Muscle layer of duodenum (tissue), 2 donors: ENCODE results near the gene DIAPH2.

ENCODE experiments used
- H3K27ac ChIP-seq: one replicate; pipeline ENCODE4 v1.7.0; 2013; ENCODE audit warnings: mild to moderate bottlenecking, low read length
- H3K27me3 ChIP-seq: one replicate; pipeline ENCODE4 v1.7.0; 2013; ENCODE audit warnings: low read depth, mild to moderate bottlenecking, control low read depth, low read length
- H3K36me3 ChIP-seq, 2 donors: one replicate each; pipeline ENCODE4 v1.7.0; 2013; ENCODE audit warnings: low read length in 2 of 2, control low read depth in 1 of 2, mild to moderate bottlenecking in 1 of 2; ENCODE audit not compliant: insufficient read depth in 2 of 2, control insufficient read depth in 1 of 2
- H3K4me1 ChIP-seq, 2 donors: one replicate each; pipeline ENCODE4 v1.7.0; 2013; ENCODE audit warnings: low read length in 2 of 2, mild to moderate bottlenecking in 2 of 2, control low read depth in 1 of 2, moderate library complexity in 1 of 2; ENCODE audit not compliant: insufficient read depth in 2 of 2, control insufficient read depth in 1 of 2
- H3K4me3 ChIP-seq, 2 donors: one replicate each; pipeline ENCODE4 v1.7.0; 2013; ENCODE audit warnings: low read length in 2 of 2, low read depth in 1 of 2, mild to moderate bottlenecking in 1 of 2
- H3K9me3 ChIP-seq, 2 donors: one replicate each; pipeline ENCODE4 v1.7.0; 2013; ENCODE audit warnings: low read length in 2 of 2, control low read depth in 1 of 2, mild to moderate bottlenecking in 1 of 2; ENCODE audit not compliant: control insufficient read depth in 1 of 2
- donor health status: healthy.

Gene DIAPH2

DNA sequence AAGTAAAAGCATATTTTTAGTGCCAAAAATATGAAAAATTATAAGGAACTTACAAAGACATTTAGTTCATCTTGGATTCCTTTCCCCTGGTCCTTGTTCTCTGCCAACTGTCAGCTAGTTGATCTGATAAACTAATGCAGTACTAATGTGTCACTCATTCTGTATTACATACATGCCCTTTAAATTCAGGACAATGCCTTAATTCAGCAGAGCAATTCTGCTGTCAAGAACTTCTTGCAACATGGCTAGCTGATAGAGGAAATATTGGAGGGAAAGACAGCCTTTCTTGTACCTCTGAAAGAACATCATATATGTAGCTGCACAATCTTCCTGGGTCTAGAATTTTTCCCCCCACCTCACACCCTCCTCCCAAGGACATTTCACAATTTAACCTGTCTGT lies 679.2 kb downstream of the DIAPH2 start:
- Histone ChIP-seq H3K27me3 (no peaks in the 10 kb centered on the region), H3K9me3 (no peaks in the 10 kb centered on the region), H3K4me1 (no peaks in the 10 kb centered on the region), H3K27ac (no peak overlapping the region), H3K4me3 (no peak overlapping the region), H3K36me3 (no peaks in the 10 kb centered on the region)

- Histone ChIP-seq H3K27ac (no peak overlapping the region), H3K9me3 (no peaks in the 10 kb centered on the region), H3K27me3 (no peaks in the 10 kb centered on the region), H3K36me3 (no peaks in the 10 kb centered on the region), H3K4me1 (no peaks in the 10 kb centered on the region), H3K4me3 (no peak overlapping the region)
Observed at GRCh38 chrX:97366237-97366636, 681.6 kb downstream of the DIAPH2 start.

DNA sequence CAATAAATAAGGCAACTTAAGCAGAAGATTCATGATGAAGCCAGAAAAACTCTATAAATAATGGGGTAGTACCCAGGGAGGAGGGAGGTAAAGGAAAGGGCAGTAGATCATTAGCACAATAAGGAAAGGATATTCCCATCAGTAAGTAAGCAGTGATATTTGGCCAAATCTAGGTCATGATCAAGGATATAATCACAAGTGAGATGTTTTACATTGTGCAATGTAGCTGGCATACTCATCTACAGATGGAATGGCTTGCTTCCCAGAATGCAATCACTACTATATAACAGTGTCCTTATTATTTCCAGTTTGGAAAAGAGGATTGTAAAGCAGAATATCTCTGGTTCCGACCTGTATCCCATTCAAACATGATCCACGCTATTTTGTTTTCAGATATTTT lies 682.5 kb downstream of the DIAPH2 start:
- Histone ChIP-seq H3K36me3 (no peaks in the 10 kb centered on the region), H3K4me1 (no peaks in the 10 kb centered on the region), H3K9me3 (no peaks in the 10 kb centered on the region), H3K4me3 (no peak overlapping the region), H3K27ac (no peak overlapping the region), H3K27me3 (no peaks in the 10 kb centered on the region)

- Histone ChIP-seq H3K4me1 (no peaks in the 10 kb centered on the region), H3K4me3 (no peak overlapping the region)
Observed at GRCh38 chrX:97369947-97370346, 685.3 kb downstream of the DIAPH2 start.

GRCh38 chrX:97372001-97372766 lies 687.5 kb downstream of the DIAPH2 start:
- no peaks in the 10 kb centered on the region for H3K36me3 ChIP-seq
- H3K4me1 ChIP-seq = no peaks in the 10 kb centered on the region
- H3K27ac ChIP-seq = no peak overlapping the region

More at GRCh38 chrX:97369947-97370346, 685.3 kb downstream of the DIAPH2 start:
- no peaks in the 10 kb centered on the region for H3K9me3 ChIP-seq
- no peaks in the 10 kb centered on the region for H3K36me3 ChIP-seq
- H3K27ac ChIP-seq = no peak overlapping the region
- H3K27me3 ChIP-seq = no peaks in the 10 kb centered on the region

DNA sequence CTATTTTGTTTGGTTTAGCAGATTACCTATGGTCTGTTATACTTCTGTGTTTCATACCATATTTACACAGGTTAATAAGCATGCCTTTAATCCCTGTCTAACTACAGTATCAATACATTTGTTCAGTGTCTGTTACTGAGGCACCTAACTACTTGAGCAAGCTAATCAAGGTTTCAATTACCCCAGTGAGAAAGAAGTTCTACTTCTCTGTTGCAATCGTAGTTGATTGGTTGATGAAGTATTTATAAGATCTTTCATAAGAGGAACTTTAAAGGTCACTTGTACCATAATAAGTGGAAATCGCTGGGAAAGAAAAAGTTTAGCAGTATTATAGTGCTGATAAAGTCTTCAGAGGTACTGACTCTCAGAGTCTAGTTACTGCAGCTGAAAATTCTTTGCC lies 689.6 kb downstream of the DIAPH2 start:
- no peaks in the 10 kb centered on the region for H3K4me1 ChIP-seq
- no peaks in the 10 kb centered on the region for H3K9me3 ChIP-seq
- no peaks in the 10 kb centered on the region for H3K36me3 ChIP-seq
- H3K27me3 ChIP-seq = no peaks in the 10 kb centered on the region
- H3K4me3 ChIP-seq = no peak overlapping the region
- H3K27ac ChIP-seq = no peak overlapping the region

More at GRCh38 chrX:97372001-97372766, 687.5 kb downstream of the DIAPH2 start:
- Histone ChIP-seq H3K9me3 (no peaks in the 10 kb centered on the region), H3K27me3 (no peaks in the 10 kb centered on the region), H3K4me3 (no peak overlapping the region)

DNA sequence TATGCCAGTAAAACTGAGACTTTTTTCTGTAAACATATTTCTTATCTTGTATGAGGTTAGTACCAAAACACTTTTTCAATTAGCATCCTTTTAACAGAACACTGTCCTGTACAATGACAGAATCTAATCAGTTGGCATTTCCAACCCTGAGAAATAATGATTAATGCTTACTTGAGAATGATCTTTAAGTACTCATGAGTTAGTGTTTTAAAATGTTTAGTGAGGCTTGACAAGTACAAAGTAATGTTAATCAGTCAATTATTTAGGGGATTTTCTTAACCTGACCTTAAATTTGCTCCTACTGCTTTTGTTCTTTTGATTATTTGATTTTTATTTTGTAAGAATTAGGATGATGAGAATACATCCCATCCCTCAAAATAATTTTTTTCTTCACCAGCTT lies 695.6 kb downstream of the DIAPH2 start:
- Histone ChIP-seq H3K4me3 (no peak overlapping the region), H3K27me3 (no peaks in the 10 kb centered on the region), H3K4me1 (no peaks in the 10 kb centered on the region), H3K9me3 (no peaks in the 10 kb centered on the region), H3K27ac (no peak overlapping the region), H3K36me3 (no peaks in the 10 kb centered on the region)

DNA sequence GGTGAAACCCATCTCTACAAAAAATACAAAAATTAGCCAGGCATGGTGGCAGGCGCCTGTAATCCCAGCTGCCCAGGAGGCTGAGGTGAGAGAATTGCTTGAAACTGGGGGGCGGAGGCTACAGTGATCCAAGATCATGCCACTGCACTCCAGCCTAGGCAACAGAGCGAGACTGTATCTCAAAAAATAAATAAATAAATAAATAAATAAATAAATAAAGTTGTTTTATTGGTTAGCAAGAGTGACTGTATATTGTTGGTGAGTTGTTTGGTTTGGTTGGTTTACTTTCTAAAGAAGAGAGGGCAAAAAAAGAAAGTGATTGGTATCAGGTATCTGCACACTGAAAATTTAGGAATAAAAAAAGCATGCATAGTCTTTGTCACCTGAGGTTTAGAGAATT lies 700.0 kb downstream of the DIAPH2 start:
- Histone ChIP-seq H3K27me3 (no peaks in the 10 kb centered on the region), H3K36me3 (no peaks in the 10 kb centered on the region), H3K4me3 (no peak overlapping the region), H3K9me3 (no peaks in the 10 kb centered on the region), H3K27ac (no peak overlapping the region), H3K4me1 (no peaks in the 10 kb centered on the region)

- Histone ChIP-seq H3K4me1 (no peaks in the 10 kb centered on the region), H3K27ac (no peak overlapping the region), H3K36me3 (no peaks in the 10 kb centered on the region), H3K9me3 (no peaks in the 10 kb centered on the region), H3K4me3 (no peak overlapping the region), H3K27me3 (no peaks in the 10 kb centered on the region)
Observed at GRCh38 chrX:97387004-97387403, 702.4 kb downstream of the DIAPH2 start.

DNA sequence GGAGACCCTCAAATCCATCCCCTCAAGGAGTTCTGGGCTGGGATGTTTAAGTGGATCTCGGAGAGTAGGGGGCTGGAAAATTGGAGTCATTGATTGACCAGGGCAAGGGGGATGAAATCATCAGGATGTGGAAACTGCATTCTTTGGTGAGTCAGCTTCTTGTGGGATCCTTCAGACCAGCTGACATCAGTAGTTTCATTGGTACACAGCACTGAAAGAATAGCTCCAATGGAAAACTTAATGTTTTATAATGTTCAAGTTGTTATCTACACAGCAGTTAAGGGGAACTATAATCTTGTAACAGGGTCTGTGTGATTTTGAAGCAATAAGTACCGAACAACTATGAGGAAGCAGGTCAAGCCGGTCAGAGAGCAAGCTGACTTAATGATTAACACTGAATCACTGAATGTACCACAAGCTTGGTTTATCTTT lies 705.1 kb downstream of the DIAPH2 start:
- Histone ChIP-seq H3K4me1 (no peaks in the 10 kb centered on the region), H3K4me3 (no peak overlapping the region), H3K27ac (no peak overlapping the region), H3K9me3 (no peaks in the 10 kb centered on the region), H3K36me3 (no peaks in the 10 kb centered on the region), H3K27me3 (no peaks in the 10 kb centered on the region)

DNA sequence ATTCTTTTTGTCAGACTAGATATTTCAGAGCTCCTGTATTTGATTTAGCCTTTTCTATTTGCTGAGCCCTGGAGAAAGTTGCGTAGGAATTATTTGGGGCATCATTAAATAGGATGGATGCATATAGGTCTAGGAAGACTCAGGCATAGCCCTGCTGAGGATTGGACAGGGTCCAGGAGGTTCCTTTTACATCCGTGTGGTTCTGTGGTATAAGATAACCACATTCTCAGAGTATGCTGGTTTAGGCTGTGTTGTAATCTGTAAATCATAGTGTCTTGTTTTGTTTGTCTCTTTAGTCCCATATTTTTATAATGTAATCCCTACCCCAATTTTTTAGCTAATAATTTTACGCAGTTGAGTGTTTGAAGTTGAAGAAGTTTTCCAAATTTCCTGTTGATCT lies 712.7 kb downstream of the DIAPH2 start:
- H3K36me3 ChIP-seq = no peaks in the 10 kb centered on the region
- H3K27me3 ChIP-seq = no peaks in the 10 kb centered on the region

GRCh38 chrX:97398030-97398551 lies 713.4 kb downstream of the DIAPH2 start:
- Histone ChIP-seq H3K4me3 (no peak overlapping the region), H3K27me3 (no peaks in the 10 kb centered on the region), H3K9me3 (no peaks in the 10 kb centered on the region), H3K27ac (no peak overlapping the region), H3K36me3 (no peaks in the 10 kb centered on the region), H3K4me1 (no peaks in the 10 kb centered on the region)

More for the DNA sequence above, 712.7 kb downstream of the DIAPH2 start:
- H3K27ac ChIP-seq = no peak overlapping the region
- no peaks in the 10 kb centered on the region for H3K9me3 ChIP-seq
- H3K4me1 ChIP-seq = no peaks in the 10 kb centered on the region
- no peak overlapping the region for H3K4me3 ChIP-seq
